T-helper 1 cell treated with Interleukin-12 subunit alpha and Interleukin-12 subunit beta and Interleukin-4 antibody, amounts not matched to agents 30 μg/mL and 1 μg/mL, for 36 hours (primary cell): ENCODE results near the gene AQP12B.
"Not testable (repeated sequence)": the region's sequence is repeated elsewhere in the genome, so short reads cannot be mapped to it uniquely, and the experiment has no call there.

Experiments
- H3K27ac Mint-ChIP-seq: one replicate; pipeline ENCODE4 v1.8.0; 2021; ENCODE audit warnings: mild to moderate bottlenecking, mixed read lengths
- H3K27me3 Mint-ChIP-seq: one replicate; pipeline ENCODE4 v1.8.0; 2021; ENCODE audit warnings: low read depth, mixed read lengths
- H3K36me3 Mint-ChIP-seq: one replicate; pipeline ENCODE4 v1.8.0; 2021; ENCODE audit warnings: low read depth, mixed read lengths
- H3K4me1 Mint-ChIP-seq: one replicate; pipeline ENCODE4 v1.8.0; 2021; ENCODE audit warnings: low read depth, mixed read lengths
- H3K4me3 Mint-ChIP-seq: one replicate; pipeline ENCODE4 v1.8.0; 2021; ENCODE audit warnings: mild to moderate bottlenecking, moderate library complexity, mixed read lengths
- H3K9me3 Mint-ChIP-seq: one replicate; pipeline ENCODE4 v1.8.0; 2021; ENCODE audit warnings: mixed read lengths

The AQP12B gene

GRCh38 chr2:240686460-240686859, 3.8 kb upstream of the AQP12B start:
- H3K4me3 Mint-ChIP-seq: no peak overlapping the region
- peaks cover 11% of the 10 kb centered on the region for H3K4me1 Mint-ChIP-seq
- H3K9me3 Mint-ChIP-seq: no peaks in the 10 kb centered on the region
- H3K27me3 Mint-ChIP-seq: peaks cover 9% of the 10 kb centered on the region
- no peaks in the 10 kb centered on the region for H3K36me3 Mint-ChIP-seq
- no peak overlapping the region for H3K27ac Mint-ChIP-seq

GRCh38 chr2:240685771-240686371, 3.2 kb upstream of the AQP12B start:
- Mint-ChIP-seq H3K27me3 (peaks cover 9% of the 10 kb centered on the region), H3K36me3 (no peaks in the 10 kb centered on the region), H3K4me1 (peaks cover 11% of the 10 kb centered on the region), H3K9me3 (no peaks in the 10 kb centered on the region), H3K4me3 (no peak overlapping the region), H3K27ac (no peak overlapping the region)

- not testable (repeated sequence) for H3K4me3 Mint-ChIP-seq, H3K27ac Mint-ChIP-seq, H3K27me3 Mint-ChIP-seq, H3K36me3 Mint-ChIP-seq, H3K9me3 Mint-ChIP-seq
- peaks cover 11% of the 10 kb centered on the region for H3K4me1 Mint-ChIP-seq
Observed at GRCh38 chr2:240683980-240684728, 1.5 kb upstream of the AQP12B start.

- not testable (repeated sequence) for H3K27ac Mint-ChIP-seq, H3K36me3 Mint-ChIP-seq, H3K27me3 Mint-ChIP-seq, H3K9me3 Mint-ChIP-seq, H3K4me3 Mint-ChIP-seq
- peaks cover 11% of the 10 kb centered on the region for H3K4me1 Mint-ChIP-seq
Observed at GRCh38 chr2:240683329-240683979, 769 bp upstream of the AQP12B start.

- H3K4me1 Mint-ChIP-seq, H3K9me3 Mint-ChIP-seq, H3K4me3 Mint-ChIP-seq, H3K27ac Mint-ChIP-seq, H3K36me3 Mint-ChIP-seq, H3K27me3 Mint-ChIP-seq: not testable (repeated sequence)
Observed at GRCh38 chr2:240680185-240680584, 2.5 kb downstream of the AQP12B start.

GRCh38 chr2:240678909-240679308, 3.8 kb downstream of the AQP12B start:
- H3K4me3 Mint-ChIP-seq, H3K9me3 Mint-ChIP-seq, H3K36me3 Mint-ChIP-seq, H3K27me3 Mint-ChIP-seq, H3K4me1 Mint-ChIP-seq, H3K27ac Mint-ChIP-seq: not testable (repeated sequence)

GRCh38 chr2:240678043-240678442, 4.6 kb downstream of the AQP12B start:
- not testable (repeated sequence) for H3K4me1 Mint-ChIP-seq, H3K27me3 Mint-ChIP-seq, H3K36me3 Mint-ChIP-seq, H3K9me3 Mint-ChIP-seq, H3K4me3 Mint-ChIP-seq, H3K27ac Mint-ChIP-seq

GRCh38 chr2:240675345-240675744, 7.3 kb downstream of the AQP12B start:
- H3K27ac Mint-ChIP-seq, H3K4me1 Mint-ChIP-seq, H3K9me3 Mint-ChIP-seq, H3K36me3 Mint-ChIP-seq, H3K4me3 Mint-ChIP-seq: not testable (repeated sequence)
- H3K27me3 Mint-ChIP-seq: peaks cover 20% of the 10 kb centered on the region

- H3K9me3 Mint-ChIP-seq, H3K4me1 Mint-ChIP-seq, H3K4me3 Mint-ChIP-seq, H3K36me3 Mint-ChIP-seq: not testable (repeated sequence)
- Mint-ChIP-seq H3K27me3 (peaks cover 25% of the 10 kb centered on the region), H3K27ac (peak overlapping the region; percentile 49)
Observed at GRCh38 chr2:240674461-240675184, 8.1 kb downstream of the AQP12B start.

- H3K27ac Mint-ChIP-seq: no peak overlapping the region
- H3K4me3 Mint-ChIP-seq: no peak overlapping the region
- H3K36me3 Mint-ChIP-seq: no peaks in the 10 kb centered on the region
- no peaks in the 10 kb centered on the region for H3K9me3 Mint-ChIP-seq
- H3K4me1 Mint-ChIP-seq: no peaks in the 10 kb centered on the region
- H3K27me3 Mint-ChIP-seq: peaks cover 36% of the 10 kb centered on the region
Observed at GRCh38 chr2:240672701-240673190, 9.9 kb downstream of the AQP12B start.

- Mint-ChIP-seq H3K27me3 (peaks cover 41% of the 10 kb centered on the region), H3K27ac (no peak overlapping the region), H3K4me3 (no peak overlapping the region), H3K9me3 (no peaks in the 10 kb centered on the region), H3K4me1 (no peaks in the 10 kb centered on the region), H3K36me3 (no peaks in the 10 kb centered on the region)
Observed at GRCh38 chr2:240672076-240672700, 10.5 kb downstream of the AQP12B start.

- no peak overlapping the region for H3K4me3 Mint-ChIP-seq
- H3K9me3 Mint-ChIP-seq: peaks cover 4% of the 10 kb centered on the region
- H3K4me1 Mint-ChIP-seq: no peaks in the 10 kb centered on the region
- no peak overlapping the region for H3K27ac Mint-ChIP-seq
- no peaks in the 10 kb centered on the region for H3K36me3 Mint-ChIP-seq
- peaks cover 53% of the 10 kb centered on the region for H3K27me3 Mint-ChIP-seq
Observed at GRCh38 chr2:240670950-240671349, 11.7 kb downstream of the AQP12B start.

- no peak overlapping the region for H3K27ac Mint-ChIP-seq
- no peak overlapping the region for H3K4me3 Mint-ChIP-seq
- no peaks in the 10 kb centered on the region for H3K36me3 Mint-ChIP-seq
- H3K27me3 Mint-ChIP-seq: peaks cover 56% of the 10 kb centered on the region
- no peaks in the 10 kb centered on the region for H3K4me1 Mint-ChIP-seq
- peaks cover 5% of the 10 kb centered on the region for H3K9me3 Mint-ChIP-seq
Observed at GRCh38 chr2:240670402-240670801, 12.3 kb downstream of the AQP12B start.

GRCh38 chr2:240664622-240665021, 18.1 kb downstream of the AQP12B start:
- no peaks in the 10 kb centered on the region for H3K4me1 Mint-ChIP-seq

More at GRCh38 chr2:240664622-240665021, 18.1 kb downstream of the AQP12B start:
- H3K4me3 Mint-ChIP-seq: no peak overlapping the region
- H3K27ac Mint-ChIP-seq: no peak overlapping the region
- H3K9me3 Mint-ChIP-seq: peaks cover 14% of the 10 kb centered on the region
- H3K36me3 Mint-ChIP-seq: peaks cover 2% of the 10 kb centered on the region
- H3K27me3 Mint-ChIP-seq: peaks cover 68% of the 10 kb centered on the region
